NCI-H1105 (cell line): ENCODE measurements around the gene COL1A2.
A peak's percentile ranks its signal among the peaks of the same experiment; 100 is the strongest.

Experiments
- DNase-seq: peaks from one replicate; lab custom pipeline; 2025; lab: John Stamatoyannopoulos, UW

Gene COL1A2

GRCh38 chr7:94434042-94434441 is 39.3 kb downstream of the COL1A2 start:
- no peak for DNase-seq

- peak; percentile 63 for DNase-seq
These were observed 41.4 kb downstream of the COL1A2 start for GRCh38 chr7:94436018-94436604.

- DNase-seq = no peak
These were observed 42.0 kb downstream of the COL1A2 start for GRCh38 chr7:94436700-94437099.

GRCh38 chr7:94439893-94440381 is 45.2 kb downstream of the COL1A2 start:
- DNase-seq = no peak

GRCh38 chr7:94440451-94441039 is 45.9 kb downstream of the COL1A2 start:
- DNase-seq = no peak

GRCh38 chr7:94441138-94441537 is 46.4 kb downstream of the COL1A2 start:
- no peak for DNase-seq

GRCh38 chr7:94442639-94443038 is 47.9 kb downstream of the COL1A2 start:
- no peak for DNase-seq

- peak; percentile 24 for DNase-seq
These were observed 50.1 kb downstream of the COL1A2 start for GRCh38 chr7:94444813-94445212.

GRCh38 chr7:94445696-94446194 is 51.0 kb downstream of the COL1A2 start:
- DNase-seq = no peak

GRCh38 chr7:94446308-94446707 is 51.6 kb downstream of the COL1A2 start:
- DNase-seq = no peak

GRCh38 chr7:94449151-94449725 is 54.5 kb downstream of the COL1A2 start:
- DNase-seq = peak; percentile 60

- DNase-seq = no peak
These were observed 55.5 kb downstream of the COL1A2 start for GRCh38 chr7:94450044-94450697.

GRCh38 chr7:94451187-94451586 is 56.5 kb downstream of the COL1A2 start:
- no peak for DNase-seq

GRCh38 chr7:94452239-94452638 is 57.5 kb downstream of the COL1A2 start:
- peak; percentile 84 for DNase-seq

- DNase-seq = no peak
These were observed 59.2 kb downstream of the COL1A2 start for GRCh38 chr7:94453898-94454297.

- no peak for DNase-seq
These were observed 63.3 kb downstream of the COL1A2 start for GRCh38 chr7:94458041-94458440.

GRCh38 chr7:94466516-94466915 is 71.8 kb downstream of the COL1A2 start:
- DNase-seq = no peak

GRCh38 chr7:94471604-94472003 is 76.9 kb downstream of the COL1A2 start:
- no peak for DNase-seq

GRCh38 chr7:94472608-94473007 is 77.9 kb downstream of the COL1A2 start:
- DNase-seq = no peak

GRCh38 chr7:94476251-94476840 is 81.7 kb downstream of the COL1A2 start:
- DNase-seq = no peak

- no peak for DNase-seq
These were observed 83.2 kb downstream of the COL1A2 start for GRCh38 chr7:94477878-94478277.

GRCh38 chr7:94478648-94479214 is 84.0 kb downstream of the COL1A2 start:
- DNase-seq = no peak
